NOMO-1 treated with DMSO at 0.1 percent for 48 hours (cell line): ENCODE data around the gene LRRC47.

Experiments
- DNase-seq: peaks from one replicate; lab custom pipeline; 2025; ENCODE audit not compliant: unreplicated experiment; lab: John Stamatoyannopoulos, UW

The LRRC47 gene

DNA sequence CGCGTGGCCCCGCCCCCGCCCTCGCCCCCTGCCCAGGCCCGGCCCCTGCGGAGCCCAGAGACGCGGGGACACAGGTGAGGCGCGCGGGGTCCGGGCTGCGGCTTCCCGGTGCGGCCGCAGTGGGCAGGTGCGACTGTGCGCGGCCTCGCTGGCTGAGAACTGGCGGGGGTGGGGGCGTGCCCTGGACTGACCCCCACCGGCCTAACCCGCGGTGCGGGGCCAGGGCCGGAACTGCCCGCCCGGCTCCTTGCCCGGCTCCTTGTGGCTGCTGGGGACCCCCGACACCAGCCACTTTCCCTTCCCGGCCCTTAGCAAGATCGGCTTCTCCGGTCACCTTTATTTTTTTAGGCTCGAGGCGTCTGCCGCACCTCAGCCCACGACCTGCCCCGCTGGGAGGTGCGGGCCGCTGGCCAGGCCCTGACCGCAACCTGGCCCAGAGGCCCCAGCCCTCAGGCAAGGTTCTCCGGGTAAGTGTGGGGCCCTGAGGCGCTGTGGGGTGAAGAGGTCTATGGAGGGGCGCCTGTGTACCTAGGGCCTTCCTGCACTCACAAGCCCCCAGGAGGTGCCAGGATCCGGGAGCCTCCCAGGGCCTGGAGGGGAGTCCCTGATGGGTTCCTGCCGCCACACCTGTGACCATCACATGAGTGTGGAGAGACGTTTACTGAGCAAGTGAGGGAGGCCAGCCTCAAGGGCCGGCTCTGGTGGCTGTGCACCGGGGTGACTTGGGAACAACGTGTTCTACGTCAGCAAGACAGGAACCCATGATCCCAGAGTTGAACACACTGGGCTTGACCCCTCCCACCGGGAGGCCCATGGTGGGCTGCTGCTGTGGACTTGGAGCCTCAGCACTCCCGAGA is 23.4 kb downstream of the LRRC47 start, which contains the start of gene SMIM1:
Gene SMIM1 (plus strand): TSS at position 35 of the 857 bp plus-strand sequence. CDS start 2,625 bp downstream, outside the sequence.
- no peak for DNase-seq

DNA sequence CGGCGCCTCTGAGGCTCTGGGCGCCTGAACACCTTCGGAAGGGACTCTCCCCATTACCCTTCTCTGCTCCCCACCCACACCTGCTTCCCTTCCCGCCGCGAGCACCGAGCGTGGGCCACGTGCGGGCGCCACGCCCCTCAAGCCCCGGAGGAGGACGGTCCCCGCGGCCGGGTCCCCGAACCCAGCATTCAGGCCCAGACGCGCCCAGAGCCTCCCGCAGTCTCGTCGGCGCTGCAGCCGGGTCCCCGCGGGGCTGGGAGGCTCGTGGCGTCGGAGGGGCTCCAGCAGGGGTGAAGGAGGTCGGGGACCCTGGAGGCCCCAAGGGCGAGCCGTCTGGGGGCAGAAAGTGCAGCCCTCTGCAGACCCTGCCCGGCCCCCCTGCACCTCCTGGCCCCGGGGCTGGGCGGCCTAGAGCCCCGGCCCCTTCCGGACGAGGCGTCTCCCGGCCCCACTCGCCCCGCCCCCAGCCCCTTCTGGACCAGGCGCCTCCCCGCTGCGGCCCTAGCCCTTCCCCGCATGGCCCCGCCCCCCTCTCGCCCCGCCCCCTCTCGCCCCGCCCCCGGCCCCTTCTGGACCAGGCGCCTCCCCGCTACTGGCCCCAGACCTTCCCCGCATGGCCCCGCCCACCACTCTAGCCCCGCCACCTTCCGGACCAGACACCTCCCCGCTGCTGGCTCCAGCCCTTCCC is 24.1 kb downstream of the LRRC47 start:
- peak; percentile 83 for DNase-seq

DNA sequence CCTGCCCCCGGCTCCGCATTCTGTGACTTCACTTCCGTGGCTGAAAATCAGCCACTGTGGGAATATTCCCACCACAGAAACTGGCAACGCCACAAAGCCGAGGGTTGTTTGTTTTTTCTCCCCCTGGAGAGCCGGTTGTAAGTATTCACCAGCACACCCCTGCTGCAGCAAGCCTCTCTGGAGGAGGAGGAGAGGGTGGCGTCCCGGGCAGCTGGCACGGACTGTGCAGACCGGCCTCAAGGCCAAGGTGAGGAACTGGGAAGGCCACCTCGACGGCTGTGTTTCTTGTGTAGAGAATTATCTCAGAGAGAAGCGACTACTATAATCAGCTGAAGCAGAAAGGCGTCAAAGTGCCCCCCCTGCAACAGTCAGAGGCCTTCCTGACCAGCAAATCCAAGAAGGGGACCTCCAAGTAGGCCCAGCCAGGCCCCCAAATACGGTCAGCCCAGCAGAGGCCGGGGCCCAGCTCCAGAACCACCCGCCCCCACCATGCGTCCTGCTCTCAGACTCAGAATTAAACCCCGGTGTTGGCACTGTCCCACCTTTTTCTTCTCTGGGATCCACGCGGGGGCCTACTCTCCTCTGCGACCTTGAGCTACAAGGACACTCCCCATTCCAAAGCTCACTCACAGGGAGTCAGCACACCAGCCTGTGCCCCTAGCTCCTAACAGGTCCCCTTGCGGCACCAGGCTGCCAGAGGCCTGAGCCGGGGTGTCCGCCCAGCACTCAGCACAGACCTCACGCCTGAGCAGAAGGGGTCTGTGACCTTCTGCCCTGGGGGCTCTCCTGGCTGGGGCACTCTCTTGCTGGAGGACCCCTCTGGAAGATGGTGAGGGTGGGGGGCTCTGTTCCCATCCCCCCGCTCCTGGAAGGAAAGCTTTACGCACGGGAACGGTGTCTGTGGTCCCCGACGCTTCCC is 24.9 kb downstream of the LRRC47 start:
- DNase-seq = no peak

DNA sequence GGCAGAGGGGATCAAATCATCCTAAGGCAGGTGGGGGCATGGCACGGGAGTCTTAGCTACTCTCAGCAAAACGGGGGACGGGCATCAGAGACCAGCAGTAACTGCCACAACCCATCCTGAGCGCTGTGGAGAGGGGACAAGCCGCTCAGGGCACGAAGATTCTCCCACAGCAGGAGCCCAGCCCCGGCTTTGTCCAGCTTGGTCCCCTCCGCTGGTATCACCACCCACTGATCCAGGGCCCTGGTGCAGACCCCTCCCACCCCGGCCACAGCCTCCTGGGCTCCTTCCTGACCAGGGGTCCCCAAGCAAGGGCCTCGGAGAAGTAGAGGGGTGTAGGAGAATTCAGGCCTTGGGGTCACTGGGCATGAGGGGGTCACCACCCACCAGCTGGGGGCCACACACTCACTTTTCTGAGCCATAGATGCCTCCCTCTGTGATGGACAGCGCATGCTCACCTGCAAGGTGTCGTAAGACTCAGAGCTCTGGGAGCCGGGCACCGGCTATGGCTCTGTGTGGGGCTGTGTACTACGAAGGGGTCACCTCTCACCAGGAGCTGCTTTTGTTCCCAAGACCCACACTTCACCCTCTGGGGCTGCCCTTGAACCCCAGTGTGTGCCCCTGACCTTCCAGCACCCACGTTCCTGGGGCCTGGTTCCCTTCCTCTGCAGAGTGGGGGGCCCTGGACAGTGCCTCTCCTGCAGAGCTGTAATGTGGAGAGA is 26.1 kb downstream of the LRRC47 start:
- DNase-seq = no peak

DNA sequence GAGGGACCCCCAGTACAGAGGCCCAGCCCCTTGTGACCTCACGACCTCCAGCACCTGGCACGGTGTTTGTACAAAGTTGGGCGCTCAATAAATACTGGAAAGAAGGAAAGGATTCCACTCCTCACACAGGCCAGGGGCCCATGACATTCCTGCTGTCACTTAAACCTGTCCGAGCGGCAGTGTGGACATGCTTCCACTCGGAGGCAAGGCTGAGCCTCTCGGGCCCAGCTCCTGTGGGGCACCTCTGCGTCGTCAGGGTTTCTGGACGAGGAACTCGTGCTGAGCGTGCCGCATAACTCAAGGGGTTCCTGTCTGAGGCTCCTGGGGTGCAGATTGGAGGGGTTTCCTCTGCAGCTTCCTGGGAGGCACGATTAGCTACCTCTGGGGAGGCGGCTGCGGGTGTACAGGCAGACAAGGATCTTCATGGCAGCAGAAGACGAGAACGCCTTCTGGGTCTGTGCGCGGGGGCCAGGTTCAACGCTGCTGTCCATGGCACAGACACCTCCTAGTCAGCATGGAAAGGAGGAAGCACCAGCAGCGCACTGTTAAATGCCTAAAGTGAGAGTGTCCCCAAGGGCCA is 27.4 kb downstream of the LRRC47 start:
- DNase-seq = no peak

DNA sequence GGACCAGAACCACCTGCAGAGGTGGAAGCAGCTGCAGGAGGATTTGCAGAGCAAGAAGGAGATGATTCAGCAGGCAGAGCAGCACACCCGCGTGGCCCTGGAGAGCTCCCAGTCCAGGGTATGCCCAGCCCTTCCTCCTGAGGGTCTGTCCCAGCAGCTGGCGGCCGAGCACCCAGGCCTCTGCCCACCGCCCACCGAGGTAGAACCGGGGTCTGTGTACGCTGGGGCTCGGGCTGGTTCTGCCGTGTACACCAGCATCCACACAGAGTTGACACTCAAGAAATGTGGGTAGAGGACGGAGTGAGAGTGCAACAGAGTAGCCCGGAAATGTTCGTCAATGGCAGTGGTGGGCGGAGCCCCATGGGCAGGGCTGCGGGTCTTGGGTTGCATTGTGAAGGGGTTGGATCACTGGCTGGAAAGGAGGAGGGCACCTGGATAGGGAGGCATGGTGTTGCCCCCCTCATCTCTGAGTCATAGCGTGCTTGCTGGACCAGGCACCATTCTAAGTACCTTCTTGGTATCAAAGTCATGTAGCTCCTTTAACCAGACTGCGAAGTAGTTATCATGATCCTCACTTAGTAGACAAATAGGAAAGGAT is 28.9 kb downstream of the LRRC47 start:
- no peak for DNase-seq

DNA sequence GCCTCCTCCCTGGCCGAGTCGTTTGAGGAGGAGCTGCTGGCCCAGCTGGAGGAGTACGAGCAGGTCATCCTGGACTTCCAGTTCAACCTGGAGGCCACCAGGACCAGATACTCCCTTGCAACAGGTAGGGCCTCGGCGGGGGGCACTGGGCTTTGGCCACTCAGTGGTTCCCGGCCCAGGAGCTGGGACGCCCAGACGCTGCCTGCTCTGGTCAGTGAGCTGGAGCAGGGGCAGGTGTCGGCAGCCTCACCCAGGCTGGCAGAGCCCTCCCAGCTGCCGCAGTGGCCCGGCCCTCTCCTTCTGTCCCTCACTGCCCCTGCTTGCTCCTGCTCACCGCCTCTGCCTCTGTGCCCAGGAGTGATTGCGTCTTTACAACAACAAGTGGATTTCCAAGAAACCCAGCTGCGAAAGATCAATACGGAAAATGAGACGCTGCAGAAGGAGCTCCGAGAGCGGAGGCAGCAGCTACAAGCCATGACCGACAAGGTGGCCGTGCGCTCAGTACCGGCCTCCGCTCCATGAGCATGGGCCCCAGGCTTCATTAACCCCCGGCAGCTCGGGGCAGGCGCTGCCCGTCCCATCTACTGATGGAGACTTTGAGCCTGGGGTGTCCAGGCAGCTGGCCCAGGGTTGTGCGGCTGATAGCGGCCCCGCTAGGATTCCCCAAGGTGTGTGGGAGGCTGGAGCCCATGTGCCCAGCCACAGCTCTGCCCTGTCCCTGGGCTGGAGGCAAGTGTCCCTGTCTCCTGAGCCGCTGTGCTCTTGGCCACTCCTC is 32.8 kb downstream of the LRRC47 start:
- no peak for DNase-seq

DNA sequence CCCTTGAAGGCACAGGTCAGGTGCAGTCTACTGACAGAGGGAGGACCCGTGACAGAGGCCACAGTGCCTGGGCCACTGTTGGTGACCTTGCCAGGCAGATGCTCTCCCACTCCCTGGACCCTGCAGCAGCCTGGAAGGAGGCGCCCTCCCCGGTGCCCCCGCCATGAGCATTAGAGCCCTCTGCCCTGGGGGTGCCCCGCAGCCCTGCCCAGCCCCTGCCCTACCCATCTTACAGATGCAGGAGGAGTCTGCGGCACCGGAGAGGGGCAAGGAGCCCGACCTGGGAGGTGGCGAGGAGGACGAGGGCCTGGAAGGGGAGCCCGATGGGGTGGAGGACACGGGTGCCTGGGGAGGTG is 33.4 kb downstream of the LRRC47 start:
- no peak for DNase-seq

DNA sequence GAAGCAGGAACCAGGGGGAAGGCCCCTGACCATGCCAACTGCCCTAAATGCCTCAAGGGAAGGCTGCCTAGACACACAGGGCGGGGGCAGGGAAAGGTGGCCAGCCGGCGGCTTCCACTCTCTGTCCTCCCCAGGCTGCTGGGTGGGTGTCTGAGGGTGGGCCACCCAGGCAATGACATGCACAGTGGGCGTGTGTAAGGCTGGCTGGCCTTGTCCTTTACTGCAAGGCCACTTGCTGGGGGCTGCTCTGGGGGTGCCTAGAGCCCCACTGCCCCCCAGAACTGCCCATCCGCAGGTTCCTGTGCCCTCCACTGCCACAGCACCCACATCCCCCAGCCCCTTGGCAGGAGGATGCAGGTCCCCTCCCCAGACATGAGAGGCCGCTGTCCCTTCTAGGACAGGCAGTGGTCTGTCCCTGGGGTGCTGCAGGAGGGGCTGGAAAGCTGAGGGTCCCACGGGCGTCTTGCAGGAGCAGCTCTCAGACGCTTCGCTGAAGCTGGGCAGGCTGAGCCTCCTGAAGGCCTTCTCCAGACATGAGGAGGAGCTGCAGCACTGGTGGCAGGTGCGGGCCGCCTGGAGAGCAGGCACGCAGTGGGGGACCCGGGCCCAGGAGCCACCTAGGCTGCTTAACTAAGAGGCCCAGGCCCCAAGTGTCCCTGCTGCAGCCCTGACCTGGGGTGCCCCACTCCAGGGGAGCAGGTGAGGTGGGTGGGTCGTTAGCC is 34.0 kb downstream of the LRRC47 start:
- DNase-seq = no peak

DNA sequence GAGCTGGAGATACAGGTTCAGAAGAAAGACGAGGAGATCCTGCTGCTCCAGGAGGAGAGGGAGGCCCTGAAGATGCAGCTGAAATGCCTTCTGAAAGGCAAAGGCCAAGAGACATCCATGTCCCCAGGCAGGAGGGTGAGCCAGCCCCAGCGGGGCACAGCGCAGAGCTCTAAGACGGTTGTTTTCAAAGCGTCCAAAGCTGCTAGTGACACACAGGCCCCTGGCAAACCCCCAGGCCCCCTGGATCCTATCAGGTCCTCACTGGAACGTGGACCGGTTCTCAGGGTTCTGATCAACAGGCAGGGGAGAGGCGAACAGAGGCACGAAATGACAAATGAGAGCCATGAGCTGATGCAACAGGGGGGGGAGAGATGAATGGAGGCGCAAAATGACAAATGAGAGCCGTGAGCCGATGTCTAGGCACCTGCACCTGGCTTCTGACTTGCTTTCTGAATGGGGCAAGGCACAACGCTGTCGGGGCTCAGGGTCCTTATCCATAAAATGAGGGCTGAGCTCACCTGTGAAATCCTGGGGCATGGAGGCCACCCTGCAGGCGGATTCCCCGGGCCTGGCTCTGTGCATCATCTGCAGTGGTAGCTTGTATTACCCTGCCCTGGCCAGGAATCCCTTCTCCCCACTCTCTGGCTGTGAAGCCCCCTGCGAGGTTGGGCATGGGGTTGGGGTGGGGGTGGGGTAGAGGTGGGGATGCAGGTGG is 34.8 kb downstream of the LRRC47 start:
- DNase-seq = no peak

DNA sequence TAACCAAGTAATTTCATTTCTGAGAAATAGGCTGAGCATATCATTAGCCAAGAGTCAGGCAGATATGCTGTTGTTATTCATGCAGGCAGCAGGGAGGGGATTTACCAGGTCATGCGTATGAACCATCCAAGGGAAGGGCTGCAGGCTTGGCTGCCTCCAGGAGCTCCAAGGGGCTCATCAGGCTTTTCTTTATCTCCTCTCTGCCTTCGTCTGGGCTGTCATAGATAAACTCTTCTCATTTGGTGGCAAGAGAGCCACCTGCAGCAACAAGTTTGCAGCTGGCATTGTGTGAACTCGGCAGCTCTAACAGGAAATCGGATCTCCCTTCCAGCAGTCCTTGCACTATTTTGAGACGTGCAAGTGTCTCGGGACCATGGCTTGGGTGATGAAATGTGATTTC is 36.5 kb downstream of the LRRC47 start:
- DNase-seq = no peak

DNA sequence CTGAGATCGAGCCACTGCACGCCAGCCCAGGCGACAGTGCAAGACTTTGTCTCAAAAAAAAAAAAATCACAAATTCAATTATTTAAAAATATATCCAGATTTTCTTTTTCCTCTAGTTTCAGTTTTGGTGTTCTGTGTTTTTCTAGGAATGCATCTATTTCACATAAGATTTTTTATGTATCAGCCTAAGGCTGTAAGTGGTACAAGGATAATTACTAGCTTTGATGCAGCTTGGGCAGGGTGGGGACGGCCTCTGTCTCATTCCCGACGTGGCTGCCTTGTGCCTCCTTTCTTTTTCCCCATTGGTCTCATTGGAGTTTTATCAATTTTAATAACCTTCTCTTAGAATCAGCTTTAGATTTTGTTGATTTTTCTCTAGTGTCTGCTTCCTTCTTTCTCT is 37.1 kb downstream of the LRRC47 start:
- DNase-seq = no peak

DNA sequence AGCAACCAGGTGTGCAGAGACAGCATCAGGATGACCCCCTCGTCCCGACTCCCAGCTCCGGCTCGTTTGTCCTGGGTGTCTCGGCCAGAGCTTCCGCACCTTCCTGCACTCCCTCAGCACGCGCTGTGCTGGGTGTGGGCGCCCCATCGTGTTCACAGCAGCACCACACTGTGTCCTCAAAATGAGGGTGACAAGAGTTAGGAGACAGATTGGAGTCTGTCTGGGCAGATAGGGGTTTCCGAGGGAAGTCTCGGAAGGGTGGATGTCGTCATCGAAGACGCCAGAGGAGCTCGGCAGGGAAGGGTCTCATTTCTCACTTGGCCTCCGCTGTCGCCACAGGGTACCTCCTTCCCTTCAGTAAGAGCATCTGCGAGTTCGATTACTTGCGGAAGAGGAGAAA is 39.9 kb downstream of the LRRC47 start:
- no peak for DNase-seq

DNA sequence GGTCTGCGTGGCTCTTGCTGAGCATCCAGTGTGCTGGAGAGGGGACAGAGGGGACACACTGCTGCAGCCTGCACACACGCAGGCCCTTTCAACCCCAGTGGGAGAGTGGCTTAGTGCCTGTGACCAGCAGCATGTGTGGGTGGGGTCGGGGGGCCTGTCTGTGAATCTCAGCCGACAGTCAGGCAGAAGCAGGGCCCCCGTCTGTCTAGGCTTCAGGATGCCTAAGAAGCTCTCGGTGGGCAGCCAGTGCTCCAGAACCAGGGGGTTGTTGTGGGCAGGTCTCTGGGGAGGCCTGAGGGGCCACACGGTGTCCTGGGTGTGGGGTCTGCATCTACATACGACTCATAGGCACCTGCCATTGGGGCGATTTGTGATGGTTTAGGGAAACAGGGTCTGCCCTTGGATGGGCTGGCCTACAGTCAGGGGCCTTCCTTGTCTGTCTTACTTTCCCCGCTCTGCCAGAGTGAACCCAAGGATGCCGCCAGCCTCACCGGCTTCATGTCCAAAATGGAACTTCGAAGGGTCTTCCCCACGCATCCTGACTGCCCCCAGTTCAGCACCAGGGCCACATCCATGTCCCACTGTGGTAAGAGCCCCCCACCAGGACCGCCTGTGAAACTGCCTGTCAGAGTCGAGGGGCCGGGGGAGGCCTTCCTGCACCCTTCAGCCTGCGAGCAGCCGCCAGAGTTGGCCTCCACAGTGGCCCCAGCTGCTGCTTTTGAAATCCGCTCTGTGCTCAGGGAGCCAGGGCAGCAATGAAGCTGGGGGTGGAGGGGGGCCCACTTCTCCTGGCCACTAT is 42.4 kb downstream of the LRRC47 start:
- DNase-seq = no peak

DNA sequence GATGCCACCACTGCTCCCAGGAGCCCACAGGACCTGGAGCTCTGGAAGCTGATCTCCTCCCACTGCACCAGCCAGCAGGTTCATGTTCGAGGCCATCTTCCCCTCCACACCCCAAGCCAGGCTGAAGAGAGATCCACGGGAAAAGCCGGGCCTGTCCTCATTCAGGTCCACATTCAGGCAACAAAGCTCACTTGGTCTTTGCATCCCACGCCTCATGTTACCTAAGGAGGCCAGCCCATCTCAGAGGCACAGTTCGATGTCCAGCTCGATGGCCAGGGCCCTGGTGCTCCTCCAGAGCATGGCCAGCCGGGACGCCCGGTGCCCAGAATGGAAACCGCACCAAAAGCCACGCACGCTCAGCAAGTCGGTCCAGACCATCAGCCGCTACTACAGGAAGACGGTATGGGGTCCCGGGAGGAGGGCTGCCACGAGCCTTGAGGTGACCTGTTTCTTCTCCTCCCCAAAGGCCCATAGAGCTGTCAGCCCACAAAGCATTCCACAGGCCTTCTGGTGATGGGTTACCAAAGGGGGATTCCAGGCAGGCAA is 43.8 kb downstream of the LRRC47 start, which contains the start of gene CCDC27:
Gene CCDC27 (plus strand): TSS at position 51 of the 546 bp plus-strand sequence. CDS start 32 bp downstream, at position 83.
- DNase-seq = no peak

DNA sequence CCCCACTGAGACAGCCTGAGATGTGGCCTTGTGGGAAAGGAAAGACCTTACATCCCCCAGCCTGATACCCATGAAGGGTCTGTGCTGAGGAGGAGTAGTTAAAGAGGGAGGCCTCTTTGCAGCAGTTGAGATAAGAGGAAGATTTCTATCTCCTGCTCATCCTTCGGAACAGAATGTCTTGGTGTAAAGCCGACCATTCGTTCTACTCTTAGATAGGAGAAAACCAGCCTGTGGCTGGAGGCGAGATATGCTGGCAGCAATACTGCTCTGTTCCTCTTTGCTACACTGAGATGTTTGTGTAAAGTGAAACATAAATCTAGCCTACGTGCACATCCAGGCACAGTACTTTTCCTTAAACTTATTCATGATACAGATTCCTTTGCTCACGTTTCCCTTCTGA is 45.6 kb downstream of the LRRC47 start:
- no peak for DNase-seq

DNA sequence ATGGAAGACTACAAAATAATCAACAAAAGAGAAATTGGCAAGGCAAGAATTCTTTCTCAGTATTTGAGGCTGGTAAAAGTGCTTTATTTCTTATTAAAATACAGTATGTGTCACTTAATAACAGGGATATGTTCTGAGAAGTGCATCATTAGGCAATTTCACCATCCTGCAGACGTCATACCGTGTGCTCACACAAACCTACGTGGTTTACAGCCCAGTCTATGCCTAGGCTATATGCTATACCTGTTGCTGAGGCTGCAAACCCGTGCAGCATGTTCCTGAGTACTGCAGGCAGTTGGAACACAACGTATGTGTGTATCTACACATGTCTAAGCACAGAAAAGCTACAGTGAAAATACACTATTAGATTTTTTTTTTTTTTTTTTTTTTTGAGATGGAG is 46.8 kb downstream of the LRRC47 start:
- DNase-seq = no peak
